PC-9 (cell line): ENCODE results near the gene LINC00237. TPM values are rescaled to one million over a fixed set of nuclear protein-coding genes. Genes with fewer than 3 reads are reported as not detected.

Source experiments
- BruUV-seq: library from RNA; stranded (reverse); fragments of 400-500 nt; replicated peaks from 2 replicates; lab custom pipeline; 2021; lab: Mats Ljungman, UMichigan
- CTCF ChIA-PET: fragments of 300-600 bp; sonication (Branson Sonifier 250); formaldehyde crosslinking; loops from one replicate; lab custom pipeline; 2022; ENCODE audit warnings: antibody characterized with exemption; lab: Charles Lee
- POLR2A ChIA-PET: fragments of 300-600 bp; sonication (Branson Sonifier 250); formaldehyde crosslinking; loops from one replicate; lab custom pipeline; 2022; ENCODE audit warnings: antibody characterized with exemption; ENCODE audit not compliant: unreplicated experiment; lab: Charles Lee
- DNase-seq, 2 experiments: peaks; one replicate each; pipeline versions ENCODE4 v3.0.0 to v3.0.0-alpha.2; 2015 to 2022; ENCODE audit warnings: mixed read lengths in 1 of 2
- H2AFZ ChIP-seq: fragments of 200-600 bp; sonication (generic); 2 replicates; pipeline ENCODE4 v1.8.1; 2017; ENCODE audit warnings: antibody characterized with exemption
- H3F3A ChIP-seq: fragments of 200-600 bp; sonication (generic); 2 replicates; pipeline ENCODE4 v1.8.1; 2017; ENCODE audit warnings: antibody characterized with exemption, mild to moderate bottlenecking, low read depth; ENCODE audit not compliant: insufficient read depth
- H3K27ac ChIP-seq: fragments of 200-600 bp; sonication (generic); 2 replicates; pipeline ENCODE4 v1.6.1; 2016; ENCODE audit warnings: mixed run types
- H3K27me3 ChIP-seq: fragments of 200-600 bp; sonication (generic); 2 replicates; pipeline ENCODE4 v1.6.1; 2016; ENCODE audit warnings: low read depth, mixed run types; ENCODE audit not compliant: insufficient read depth
- H3K36me3 ChIP-seq: fragments of 200-600 bp; sonication (generic); 2 replicates; pipeline ENCODE4 v1.6.1; 2016; ENCODE audit warnings: low read depth, mixed run types
- H3K4me1 ChIP-seq: fragments of 200-600 bp; sonication (generic); replicated peaks from 2 replicates; pipeline ENCODE4 v1.6.1; 2016; ENCODE audit warnings: mixed run types; ENCODE audit not compliant: insufficient read depth
- H3K4me2 ChIP-seq: fragments of 200-600 bp; sonication (generic); 2 replicates; pipeline ENCODE4 v1.6.1; 2017; ENCODE audit warnings: mixed run types
- H3K4me3 ChIP-seq: fragments of 200-600 bp; sonication (generic); 2 replicates; pipeline ENCODE4 v1.6.1; 2016; ENCODE audit warnings: mixed run types
- H3K79me2 ChIP-seq: fragments of 200-600 bp; sonication (generic); 2 replicates; pipeline ENCODE4 v1.6.1; 2017; ENCODE audit warnings: low read depth, mixed run types
- H3K9me2 ChIP-seq: fragments of 200-600 bp; sonication (generic); 2 replicates; pipeline ENCODE4 v1.8.1; 2017; ENCODE audit warnings: mild to moderate bottlenecking; ENCODE audit not compliant: insufficient read depth
- H3K9me3 ChIP-seq: fragments of 200-600 bp; sonication (generic); 2 replicates; pipeline ENCODE4 v1.8.1; 2016; ENCODE audit warnings: low read depth; ENCODE audit not compliant: insufficient read depth
- H4K20me1 ChIP-seq: fragments of 200-600 bp; sonication (generic); 2 replicates; pipeline ENCODE4 v1.8.1; 2017; ENCODE audit not compliant: insufficient read depth
- EZH2 ChIP-seq: fragments of 200-600 bp; sonication (generic); IDR thresholded peaks from 2 replicates; pipeline ENCODE4 v1.8.0; 2017; ENCODE audit warnings: antibody characterized with exemption, low read depth
- intact Hi-C: fragments of 100-400 bp; cut with micrococcal nuclease; formaldehyde crosslinking; loops from one replicate; pipeline ENCODE4 v1.10.0; 2022; ENCODE audit not compliant: unreplicated experiment
- total RNA-seq: library from RNA; stranded (reverse); gene quantifications from 2 replicates; pipeline ENCODE4 v1.2.3, GENCODE V29; 2021
- TF ChIP-seq, protein P1 (sequence below): fragments of 200-600 bp; sonication (generic); conservative IDR thresholded peaks from 2 replicates; pipeline ENCODE4 v1.6.1; 2017; ENCODE audit warnings: mixed run types, antibody characterized with exemption, mild to moderate bottlenecking, moderate library complexity

Gene LINC00237
- total RNA-seq, 1 experiment from 2014 or later, result not detected

DNA sequence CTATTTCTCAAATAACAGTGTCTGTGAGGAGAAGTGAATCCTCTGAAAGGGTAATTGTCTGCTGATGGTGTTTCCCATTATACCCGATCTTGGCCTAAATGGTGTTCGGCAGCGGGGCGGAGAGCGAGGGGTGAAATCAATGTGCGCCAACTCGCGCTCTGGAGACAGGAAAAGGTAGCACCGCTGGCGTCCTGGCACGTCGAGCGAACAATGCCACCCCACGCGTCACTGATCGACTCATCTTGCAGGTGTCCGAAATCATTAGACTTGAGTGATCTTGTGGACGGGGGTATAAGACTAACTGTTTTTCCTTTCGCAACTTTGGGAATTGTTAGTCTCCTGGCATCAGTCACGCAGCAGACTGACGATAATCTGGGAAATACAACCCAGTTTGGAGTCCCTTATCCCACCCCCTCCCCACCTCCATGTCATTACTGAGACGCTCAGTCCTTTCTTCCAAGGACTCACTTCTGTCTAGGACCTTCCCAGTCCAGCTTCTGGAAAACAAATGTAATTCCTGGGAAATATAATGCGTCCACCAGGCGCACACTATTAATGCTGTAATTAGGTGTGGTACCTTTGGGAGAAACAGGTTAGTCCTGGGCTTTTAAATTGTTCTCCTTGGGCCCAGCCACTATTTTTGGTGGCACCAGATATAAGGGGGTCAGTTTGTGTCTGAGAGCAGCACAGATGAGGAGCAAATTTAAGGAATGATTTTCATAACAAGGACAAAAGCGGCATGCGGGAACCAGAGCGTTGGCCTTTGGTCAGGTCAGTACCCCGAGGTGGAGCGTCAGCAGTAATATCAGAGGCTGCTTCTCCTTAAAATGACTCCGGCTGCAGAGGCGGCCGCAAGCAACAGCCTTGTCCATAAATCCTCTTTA lies 2.3 kb downstream of the LINC00237 start:
- Histone ChIP-seq H3K4me3 (no peak overlapping the region), H3K9me2 (no peaks in the 10 kb centered on the region), H4K20me1 (no peaks in the 10 kb centered on the region), H3K4me1 (no peaks in the 10 kb centered on the region), H2AFZ (no peak overlapping the region), H3K9me3 (no peaks in the 10 kb centered on the region), H3K27me3 (peaks cover 65% of the 10 kb centered on the region), H3K27ac (no peak overlapping the region), H3K36me3 (no peaks in the 10 kb centered on the region), H3K4me2 (no peak overlapping the region), H3F3A (no peaks in the 10 kb centered on the region), H3K79me2 (no peaks in the 10 kb centered on the region)
- TF ChIP-seq, protein P1, sequence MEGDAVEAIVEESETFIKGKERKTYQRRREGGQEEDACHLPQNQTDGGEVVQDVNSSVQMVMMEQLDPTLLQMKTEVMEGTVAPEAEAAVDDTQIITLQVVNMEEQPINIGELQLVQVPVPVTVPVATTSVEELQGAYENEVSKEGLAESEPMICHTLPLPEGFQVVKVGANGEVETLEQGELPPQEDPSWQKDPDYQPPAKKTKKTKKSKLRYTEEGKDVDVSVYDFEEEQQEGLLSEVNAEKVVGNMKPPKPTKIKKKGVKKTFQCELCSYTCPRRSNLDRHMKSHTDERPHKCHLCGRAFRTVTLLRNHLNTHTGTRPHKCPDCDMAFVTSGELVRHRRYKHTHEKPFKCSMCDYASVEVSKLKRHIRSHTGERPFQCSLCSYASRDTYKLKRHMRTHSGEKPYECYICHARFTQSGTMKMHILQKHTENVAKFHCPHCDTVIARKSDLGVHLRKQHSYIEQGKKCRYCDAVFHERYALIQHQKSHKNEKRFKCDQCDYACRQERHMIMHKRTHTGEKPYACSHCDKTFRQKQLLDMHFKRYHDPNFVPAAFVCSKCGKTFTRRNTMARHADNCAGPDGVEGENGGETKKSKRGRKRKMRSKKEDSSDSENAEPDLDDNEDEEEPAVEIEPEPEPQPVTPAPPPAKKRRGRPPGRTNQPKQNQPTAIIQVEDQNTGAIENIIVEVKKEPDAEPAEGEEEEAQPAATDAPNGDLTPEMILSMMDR, result no peak
- no peak for TF ChIP-seq EZH2
- intact Hi-C loops, result no loop called here
- BruUV-seq, result no TSS peak
- POLR2A ChIA-PET, result interaction anchor here (0.6 kb wide), 1 partner anchor 168 kb away, joined by 8 read pairs; no protein-coding TSS in a partner anchor
- CTCF ChIA-PET, result no interaction called here
- DNase-seq, result no peak

DNA sequence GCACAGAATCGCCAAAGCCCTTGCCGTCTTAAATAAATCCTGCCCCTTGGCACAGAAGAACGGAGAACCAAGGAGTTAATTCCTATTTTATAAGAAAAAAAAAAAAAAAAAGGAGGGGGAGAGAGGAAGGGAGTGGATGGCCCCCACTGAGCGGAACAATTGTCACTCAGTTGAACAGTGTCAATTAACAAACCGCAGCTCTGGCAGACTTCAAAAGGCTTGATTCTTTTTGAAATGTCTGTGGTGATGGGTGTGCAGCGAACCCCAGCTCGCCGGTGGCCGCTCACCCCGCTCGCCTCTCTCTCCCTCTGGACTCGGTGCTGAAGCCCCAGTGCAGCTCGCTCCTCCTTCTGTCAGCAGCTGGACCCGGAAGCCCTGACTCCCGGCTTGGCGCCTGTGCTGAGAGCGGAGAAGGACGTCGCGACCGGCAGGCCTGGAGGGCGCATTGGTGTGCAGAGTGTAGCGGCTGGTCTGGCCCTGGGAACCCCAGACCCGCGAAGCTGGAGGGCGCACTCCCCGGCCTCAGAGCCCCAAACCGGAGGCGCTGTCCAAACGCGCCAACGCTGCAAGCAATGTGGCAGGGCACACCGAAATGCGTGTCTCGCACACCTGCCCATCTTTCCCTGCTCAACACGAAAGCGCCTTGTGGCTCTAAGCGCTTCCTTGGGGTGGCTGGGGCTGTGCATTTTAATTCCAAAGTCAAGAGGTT lies 3.4 kb downstream of the LINC00237 start:
- intact Hi-C loops, result no loop called here
- H3K27me3 ChIP-seq, result peaks cover 64% of the 10 kb centered on the region
- H3K9me2 ChIP-seq, result no peaks in the 10 kb centered on the region
- no peak overlapping the region for H3K27ac ChIP-seq
- ChIA-PET CTCF (no interaction called here), POLR2A (no interaction called here)
- no peak overlapping the region for H3K4me3 ChIP-seq
- no peak overlapping the region for H3K4me2 ChIP-seq
- no peaks in the 10 kb centered on the region for H3K9me3 ChIP-seq
- no peaks in the 10 kb centered on the region for H3F3A ChIP-seq
- no peaks in the 10 kb centered on the region for H3K79me2 ChIP-seq
- no peaks in the 10 kb centered on the region for H3K36me3 ChIP-seq
- TF ChIP-seq, protein P1, result no peak
- no peak for TF ChIP-seq EZH2
- no TSS peak for BruUV-seq
- no peaks in the 10 kb centered on the region for H3K4me1 ChIP-seq
- DNase-seq, result no peak
- H4K20me1 ChIP-seq, result no peaks in the 10 kb centered on the region
- H2AFZ ChIP-seq, result no peak overlapping the region

GRCh38 chr20:21101932-21102575 lies 4.1 kb downstream of the LINC00237 start:
- H3K4me2 ChIP-seq, result no peak overlapping the region
- H3K4me1 ChIP-seq, result no peaks in the 10 kb centered on the region
- ChIA-PET CTCF (no interaction called here), POLR2A (no interaction called here)
- no peaks in the 10 kb centered on the region for H3F3A ChIP-seq
- no peak overlapping the region for H3K4me3 ChIP-seq
- H3K27ac ChIP-seq, result no peak overlapping the region
- peaks cover 59% of the 10 kb centered on the region for H3K27me3 ChIP-seq
- H3K36me3 ChIP-seq, result no peaks in the 10 kb centered on the region
- TF ChIP-seq, protein P1, result no peak
- TF ChIP-seq EZH2, result no peak
- no peak for DNase-seq
- no peak overlapping the region for H2AFZ ChIP-seq
- H4K20me1 ChIP-seq, result no peaks in the 10 kb centered on the region
- intact Hi-C loops, result no loop called here
- H3K9me3 ChIP-seq, result no peaks in the 10 kb centered on the region
- BruUV-seq, result no TSS peak
- H3K79me2 ChIP-seq, result no peaks in the 10 kb centered on the region
- H3K9me2 ChIP-seq, result no peaks in the 10 kb centered on the region
